ENCODE data around the gene ARF6.
"Not testable (repeated sequence)": the region's sequence is repeated elsewhere in the genome, so short reads cannot be mapped to it uniquely, and the experiment has no call there.

GRCh38 chr14:49894214-49895107 lies 1.6 kb downstream of the ARF6 start:
- TF ChIP-seq CTCF (conservative IDR thresholded peaks at IDR 0.05); ZFX (IDR thresholded peaks at IDR 0.05): not testable (repeated sequence)

Measured in C4-2B (cell line).